Measurements from ENCODE around the gene ACOX3. TPM values are rescaled to one million over a fixed set of nuclear protein-coding genes. Genes with fewer than 3 reads are reported as not detected.

Gene ACOX3
- total and polyA plus RNA-seq, 2 of the 8 experiments (the other 6 are each of a cell fraction or from before 2014, with no cell fraction given), result 2.5 to 9.9 TPM

- H3K27me3 ChIP-seq (replicated peaks in 1 of 4; ENCODE audit: control insufficient read depth in 3 of 4, extremely low read depth in 1 of 4, insufficient read depth in 3 of 4, low read length in 3 of 4), result no peaks in the 10 kb centered on the region
- WGBS, 2 experiments (ENCODE audit: extremely low coverage in 1 of 2, insufficient coverage in 1 of 2, insufficient read length in 1 of 2, insufficient replicate concordance in 2 of 2, low coverage in 1 of 2, low lambda C conversion rate in 2 of 2, missing lambda C conversion rate in 1 of 2), result 86% methylated on average over 7 of the region's 8 CpGs; no CpG with 5 or more reads in 1 of the 2 experiments
- H3K9me3 ChIP-seq (ENCODE audit: insufficient read depth in 2 of 2, low read depth in 1 of 2, low read length in 1 of 2), result no peaks in the 10 kb centered on the region
- ChIA-PET POLR2A (ENCODE audit: partially characterized antibody) (no interaction called here), CTCF (ENCODE audit: partially characterized antibody) (interaction anchor here (1.0 to 10.4 kb wide), 6 partner anchors 9 to 126 kb away, joined by 4 to 94 read pairs (median 5); no protein-coding TSS in a partner anchor)
- H4K8ac ChIP-seq (ENCODE audit: extremely low read depth, insufficient read depth, low read length), result no peak overlapping the region
- H3K23ac ChIP-seq (ENCODE audit: insufficient read length), result no peak overlapping the region
- H2BK12ac ChIP-seq (ENCODE audit: low read depth, low read length), result no peak overlapping the region
- H2BK5ac ChIP-seq (ENCODE audit: low read depth, low read length), result no peak overlapping the region
- H3K9ac ChIP-seq (replicated peaks in 1 of 4; ENCODE audit: extremely low read depth in 1 of 4, low read depth in 3 of 4, low read length in 3 of 4), result no peak overlapping the region
- DNase-seq (ENCODE audit: low read depth in 1 of 2, low spot score in 2 of 2), result no peak
- no peak overlapping the region for H2AK5ac ChIP-seq (ENCODE audit: low read depth, low read length)
- no peak overlapping the region for H2BK20ac ChIP-seq (ENCODE audit: low read length)
- no peak overlapping the region for H4K91ac ChIP-seq (replicated peaks; ENCODE audit: insufficient read length, low read length)
- H2BK15ac ChIP-seq (ENCODE audit: low read length), result no peak overlapping the region
- no peak for TF ChIP-seq MAFK (IDR thresholded peaks at IDR 0.05; ENCODE audit: low read depth, low read length)
- TF ChIP-seq BCL11A (IDR thresholded peaks at IDR 0.05; ENCODE audit: low read depth in 2 of 2, low read length in 2 of 2), result no peak
- no peak for TF ChIP-seq E2F6 (IDR thresholded peaks at IDR 0.05)
- TF ChIP-seq SIN3A (conservative IDR thresholded peaks at IDR 0.05 in 1 of 2, IDR thresholded peaks at IDR 0.05 in 1 of 2; ENCODE audit: low read depth in 1 of 2, low read length in 2 of 2), result no peak
- no peak for TF ChIP-seq CHD1 (IDR thresholded peaks at IDR 0.05; ENCODE audit: low read depth, low read length)
- TF ChIP-seq CREB1 (IDR thresholded peaks at IDR 0.05), result no peak
- TF ChIP-seq SIX5 (IDR thresholded peaks at IDR 0.05; ENCODE audit: low read depth, low read length), result no peak
- no peak for TF ChIP-seq PHF8 (conservative IDR thresholded peaks at IDR 0.05; ENCODE audit: low read depth, low read length)
- no peak for TF ChIP-seq FOSL1 (IDR thresholded peaks at IDR 0.05; ENCODE audit: insufficient read depth, low read depth, low read length)
- no peak overlapping the region for H4K5ac ChIP-seq (ENCODE audit: insufficient read length, low read depth, low read length)
- no peak overlapping the region for H3K4ac ChIP-seq (replicated peaks; ENCODE audit: insufficient read length, low read depth, low read length)
- H3K4me3 ChIP-seq (ENCODE audit: extremely low read depth in 1 of 4, insufficient read depth in 2 of 4, low read depth in 3 of 4, low read length in 4 of 4), result no peak overlapping the region
- no peak overlapping the region for H2BK120ac ChIP-seq (replicated peaks; ENCODE audit: low read depth, low read length)
- H3K79me2 ChIP-seq (ENCODE audit: control insufficient read depth in 1 of 2, insufficient read depth in 2 of 2, low read length in 2 of 2), result no peaks in the 10 kb centered on the region
- no peak overlapping the region for H3K14ac ChIP-seq (ENCODE audit: insufficient read length)
- no peaks in the 10 kb centered on the region; the same call in 1 of the 2 replicates for H3K23me2 ChIP-seq (ENCODE audit: low read depth, low read length)
- H3K79me1 ChIP-seq (ENCODE audit: low read depth, low read length), result no peaks in the 10 kb centered on the region
- H3K4me1 ChIP-seq (replicated peaks in 1 of 4; ENCODE audit: control insufficient read depth in 3 of 4, insufficient read depth in 4 of 4, low read length in 3 of 4), result peaks cover 0 to 8% (median 6%) of the 10 kb centered on the region in 4 experiments; a peak in 6 of 7 replicates
- H3K36me3 ChIP-seq (ENCODE audit: control insufficient read depth in 2 of 4, insufficient read depth in 4 of 4, low read length in 3 of 4), result no peaks in the 10 kb centered on the region
- no peak overlapping the region for H3K27ac ChIP-seq (ENCODE audit: low read depth, low read length)
- no peak overlapping the region for H2AFZ ChIP-seq (ENCODE audit: low read length)
- H3K18ac ChIP-seq (ENCODE audit: extremely low read depth, low read length), result no peak overlapping the region
- no peaks in the 10 kb centered on the region for H4K20me1 ChIP-seq (replicated peaks in 1 of 2; ENCODE audit: control insufficient read depth in 1 of 2, insufficient read depth in 2 of 2, low read length in 2 of 2)
- H3K56ac ChIP-seq (replicated peaks; ENCODE audit: insufficient read length, low read depth, low read length), result no peak overlapping the region
- no peak overlapping the region for H3K4me2 ChIP-seq (ENCODE audit: insufficient read depth in 1 of 2, low read depth in 2 of 2, low read length in 2 of 2)
- no peak for FAIRE-seq
Measured at GRCh38 chr4:8393593-8394038, 46.9 kb downstream of the ACOX3 start.
